Smooth muscle cell of the umbilical artery (primary cell): ENCODE measurements around the gene PIGK. TPM values are rescaled to one million over a fixed set of nuclear protein-coding genes. Genes with fewer than 3 reads are reported as not detected.

Experiments used
- total RNA-seq: library from RNA; depleted of rRNA; stranded (reverse); fragments of >200 nt; gene quantifications from 2 replicates; pipeline ENCODE4 v1.2.3, GENCODE V29; 2014

PIGK gene
- 64.4 and 78.1 TPM in 2 replicates for total RNA-seq

GRCh38 chr1:77219166-77219887, at the start of gene PIGK:
TSS of gene PIGK (minus strand) at chr1:77219430. CDS start at chr1:77219402, 28 bp downstream.

Other genes with a start within 250 kb of the PIGK start
- 8.0 and 10.6 TPM in 2 replicates for gene AK5, start 62.6 kb upstream of the PIGK start, total RNA-seq